ENCODE measurements around the gene PHF3. TPM values are rescaled to one million over a fixed set of nuclear protein-coding genes. Genes with fewer than 3 reads are reported as not detected.

The PHF3 gene
- total RNA-seq, 2 donors from 2014 or later: 68.2 to 72.5 TPM

GRCh38 chr6:63677282-63677681 is 41.7 kb downstream of the PHF3 start:
- peaks cover 16% of the 10 kb centered on the region for H3K4me1 Mint-ChIP-seq
- H3K27me3 Mint-ChIP-seq (ENCODE audit: insufficient read depth): no peaks in the 10 kb centered on the region

GRCh38 chr6:63683071-63683603 is 47.5 kb downstream of the PHF3 start:
- no peaks in the 10 kb centered on the region for H3K27me3 Mint-ChIP-seq (ENCODE audit: insufficient read depth)
- H3K4me1 Mint-ChIP-seq: peaks cover 9% of the 10 kb centered on the region
- H3K36me3 Mint-ChIP-seq (ENCODE audit: low read depth): peaks cover 50% of the 10 kb centered on the region
- Histone ChIP-seq H3K27me3 (ENCODE audit: control insufficient read depth, insufficient read depth, low read length, poor library complexity, severe bottlenecking) (no peaks in the 10 kb centered on the region), H3K27ac (ENCODE audit: low read depth, low read length) (no peak overlapping the region), H3K4me1 (ENCODE audit: control insufficient read depth, insufficient read depth, low read length) (no peaks in the 10 kb centered on the region), H3K9ac (ENCODE audit: extremely low read depth, low read length, poor library complexity, severe bottlenecking) (no peak overlapping the region), H3K9me3 (ENCODE audit: control insufficient read depth, low read length) (peaks cover 4% of the 10 kb centered on the region), H3K36me3 (ENCODE audit: control insufficient read depth, insufficient read depth, low read length) (peaks cover 57% of the 10 kb centered on the region), H3K4me3 (ENCODE audit: low read length) (no peak overlapping the region)
- no peak for DNase-seq
- peaks cover 4% of the 10 kb centered on the region for H3K9me3 Mint-ChIP-seq
- no peak for TF ChIP-seq CTCF (conservative IDR thresholded peaks at IDR 0.05)
- no peak overlapping the region for H3K27ac Mint-ChIP-seq
- 100% methylated on average over 1 of the region's 1 CpG; no CpG with 5 or more reads in 1 of the 2 experiments for WGBS, 2 experiments (ENCODE audit: insufficient coverage in 1 of 2, insufficient read length in 1 of 2)
- no peak overlapping the region for H3K4me3 Mint-ChIP-seq

More at GRCh38 chr6:63677282-63677681, 41.7 kb downstream of the PHF3 start:
- WGBS, 2 experiments (ENCODE audit: insufficient coverage in 1 of 2, insufficient read length in 1 of 2): 86 to 88% methylated on average over 1 of the region's 1 CpG
- Mint-ChIP-seq H3K9me3 (no peaks in the 10 kb centered on the region), H3K36me3 (ENCODE audit: low read depth) (peaks cover 16% of the 10 kb centered on the region), H3K4me3 (no peak overlapping the region), H3K27ac (no peak overlapping the region)
- no peak overlapping the region for H3K4me3 ChIP-seq (ENCODE audit: low read length)
- no peaks in the 10 kb centered on the region for H3K27me3 ChIP-seq (ENCODE audit: control insufficient read depth, insufficient read depth, low read length, poor library complexity, severe bottlenecking)
- peaks cover 28% of the 10 kb centered on the region for H3K36me3 ChIP-seq (ENCODE audit: control insufficient read depth, insufficient read depth, low read length)
- no peaks in the 10 kb centered on the region for H3K9me3 ChIP-seq (ENCODE audit: control insufficient read depth, low read length)
- H3K27ac ChIP-seq (ENCODE audit: low read depth, low read length): no peak overlapping the region
- no peak for TF ChIP-seq CTCF (conservative IDR thresholded peaks at IDR 0.05)
- H3K9ac ChIP-seq (ENCODE audit: extremely low read depth, low read length, poor library complexity, severe bottlenecking): no peak overlapping the region
- H3K4me1 ChIP-seq (ENCODE audit: control insufficient read depth, insufficient read depth, low read length): peaks cover 3% of the 10 kb centered on the region
- no peak for DNase-seq

GRCh38 chr6:63685446-63686379 is 50.1 kb downstream of the PHF3 start:
- peaks cover 38% of the 10 kb centered on the region for H3K36me3 ChIP-seq (ENCODE audit: control insufficient read depth, insufficient read depth, low read length)
- peaks cover 8% of the 10 kb centered on the region for H3K9me3 Mint-ChIP-seq
- H3K27me3 Mint-ChIP-seq (ENCODE audit: insufficient read depth): no peaks in the 10 kb centered on the region
- peaks cover 45% of the 10 kb centered on the region for H3K36me3 Mint-ChIP-seq (ENCODE audit: low read depth)
- TF ChIP-seq CTCF (conservative IDR thresholded peaks at IDR 0.05): no peak
- H3K9ac ChIP-seq (ENCODE audit: extremely low read depth, low read length, poor library complexity, severe bottlenecking): no peak overlapping the region
- peak overlapping the region; percentile 32 for H3K27ac Mint-ChIP-seq
- peaks cover 3% of the 10 kb centered on the region for H3K4me1 Mint-ChIP-seq
- no peaks in the 10 kb centered on the region for H3K4me1 ChIP-seq (ENCODE audit: control insufficient read depth, insufficient read depth, low read length)
- no peak overlapping the region for H3K4me3 ChIP-seq (ENCODE audit: low read length)
- WGBS, 2 experiments (ENCODE audit: insufficient coverage in 1 of 2, insufficient read length in 1 of 2): 92 to 100% methylated on average over 4 of the region's 4 CpGs
- no peak overlapping the region for H3K27ac ChIP-seq (ENCODE audit: low read depth, low read length)
- H3K9me3 ChIP-seq (ENCODE audit: control insufficient read depth, low read length): peaks cover 4% of the 10 kb centered on the region
- DNase-seq: no peak
- H3K4me3 Mint-ChIP-seq: no peak overlapping the region
- no peaks in the 10 kb centered on the region for H3K27me3 ChIP-seq (ENCODE audit: control insufficient read depth, insufficient read depth, low read length, poor library complexity, severe bottlenecking)
